Liver (tissue), 9 donors: Measurements from ENCODE around the gene PWWP2A. TPM values are rescaled to one million over a fixed set of nuclear protein-coding genes. Genes with fewer than 3 reads are reported as not detected.
A peak's percentile ranks its signal among the peaks of the same experiment; 100 is the strongest.

Source experiments
- DNase-seq: peaks from one replicate; pipeline ENCODE4 v3.0.0-alpha.2; 2017; ENCODE audit warnings: low spot score
- H3K27ac ChIP-seq, 2 donors: one replicate each; pipeline ENCODE4 v1.7.0; 2013; ENCODE audit warnings: inconsistent platforms in 2 of 2, low read length in 2 of 2, control low read depth in 1 of 2, low read depth in 1 of 2, mild to moderate bottlenecking in 1 of 2
- H3K27me3 ChIP-seq, 4 donors: one replicate each; pipeline versions ENCODE4 v1.6.1 to v1.7.0; 2013; ENCODE audit warnings: low read length in 3 of 4, inconsistent platforms in 1 of 4, mild to moderate bottlenecking in 1 of 4, moderate library complexity in 1 of 4; ENCODE audit not compliant: control insufficient read depth in 4 of 4, insufficient read depth in 4 of 4
- H3K36me3 ChIP-seq, 4 donors: one replicate each; pipeline versions ENCODE4 v1.6.1 to v1.7.0; 2013; ENCODE audit warnings: low read length in 3 of 4, mild to moderate bottlenecking in 3 of 4, low read depth in 1 of 4, moderate library complexity in 1 of 4; ENCODE audit not compliant: control insufficient read depth in 4 of 4, insufficient read depth in 3 of 4
- H3K4me1 ChIP-seq, 4 donors: one replicate each; pipeline versions ENCODE4 v1.6.1 to v1.7.0; 2013; ENCODE audit warnings: low read length in 3 of 4, mild to moderate bottlenecking in 3 of 4, moderate library complexity in 1 of 4; ENCODE audit not compliant: control insufficient read depth in 4 of 4, insufficient read depth in 4 of 4
- H3K4me3 ChIP-seq, 3 donors: one replicate each; pipeline versions ENCODE4 v1.6.1 to v1.7.0; 2013; ENCODE audit warnings: low read length in 3 of 3, control low read depth in 1 of 3, low read depth in 1 of 3, mild to moderate bottlenecking in 1 of 3
- H3K9ac ChIP-seq, 2 donors: one replicate each; pipeline ENCODE4 v1.7.0; 2013; ENCODE audit warnings: low read length in 2 of 2, mild to moderate bottlenecking in 2 of 2, moderate library complexity in 2 of 2, control low read depth in 1 of 2, low read depth in 1 of 2
- H3K9me3 ChIP-seq, 4 donors: one replicate each; pipeline versions ENCODE4 v1.6.1 to v1.7.0; 2013; ENCODE audit warnings: low read length in 3 of 4; ENCODE audit not compliant: control insufficient read depth in 4 of 4
- EGR1 ChIP-seq, 2 donors: IDR thresholded peaks; 2 replicates each; pipeline ENCODE4 v1.6.1; 2016 to 2018; ENCODE audit warnings: antibody characterized with exemption in 2 of 2, low read depth in 2 of 2
- FOXA1 ChIP-seq: IDR thresholded peaks from 2 replicates; pipeline ENCODE4 v1.6.1; 2016; ENCODE audit warnings: antibody characterized with exemption
- FOXA2 ChIP-seq: IDR thresholded peaks from 2 replicates; pipeline ENCODE4 v1.6.1; 2016; ENCODE audit warnings: antibody characterized with exemption
- GABPA ChIP-seq, 2 donors: IDR thresholded peaks in 1 of 2; conservative IDR thresholded peaks in 1 of 2; 2 replicates each; pipeline ENCODE4 v1.6.1; 2016; ENCODE audit warnings: antibody characterized with exemption in 2 of 2, mild to moderate bottlenecking in 1 of 2, moderate library complexity in 1 of 2
- HNF4G ChIP-seq: IDR thresholded peaks from 2 replicates; pipeline ENCODE4 v1.6.1; 2016; ENCODE audit warnings: antibody characterized with exemption
- JUND ChIP-seq, 2 donors: IDR thresholded peaks; 2 replicates each; pipeline ENCODE4 v1.6.1; 2016; ENCODE audit warnings: antibody characterized with exemption in 2 of 2
- NR2F2 ChIP-seq: IDR thresholded peaks from 2 replicates; pipeline ENCODE4 v1.6.1; 2016; ENCODE audit warnings: antibody characterized with exemption
- RAD21 ChIP-seq, 2 donors: IDR thresholded peaks; 2 replicates each; pipeline ENCODE4 v1.6.1; 2016; ENCODE audit warnings: antibody characterized with exemption in 2 of 2, mild to moderate bottlenecking in 2 of 2
- RXRA ChIP-seq, 2 donors: IDR thresholded peaks; 2 replicates each; pipeline ENCODE4 v1.6.1; 2017 to 2018; ENCODE audit warnings: antibody characterized with exemption in 2 of 2, mild to moderate bottlenecking in 1 of 2
- SP1 ChIP-seq: IDR thresholded peaks from 2 replicates; pipeline ENCODE4 v1.6.1; 2018; ENCODE audit warnings: antibody characterized with exemption, mild to moderate bottlenecking
- TAF1 ChIP-seq: conservative IDR thresholded peaks from 2 replicates; pipeline ENCODE4 v1.6.1; 2016; ENCODE audit warnings: antibody characterized with exemption, mild to moderate bottlenecking
- YY1 ChIP-seq: IDR thresholded peaks from 2 replicates; pipeline ENCODE4 v1.6.1; 2016; ENCODE audit warnings: antibody characterized with exemption, mild to moderate bottlenecking
- WGBS: extraction: QIAGEN DNeasy Blood & Tissue Kit; methylation state at CpG from one replicate; pipeline ENCODE4 v1.1.7; 2013; 5-methylcytosine and 5-hydroxymethylcytosine counted together
- polyA plus RNA-seq, 2 donors: library from polyadenylated mRNA; stranded (reverse) in 1 of 2; unstranded in 1 of 2; fragments of 200-250 nt in 1 of 2; fragments of >200 nt in 1 of 2; fragmentation: Nextera tagmentation in 1 of 2; extraction: Ambion mirVana in 1 of 2; gene quantifications; one replicate each; pipeline versions ENCODE4 v1.2.1 to v1.2.3, GENCODE V29; 2013 to 2015
- total RNA-seq, 2 donors: library from RNA; depleted of rRNA; stranded (reverse); fragments of >200 nt; gene quantifications; one replicate each; pipeline ENCODE4 v1.2.3, GENCODE V29; 2014
- TF ChIP-seq, protein P1 (sequence below): IDR thresholded peaks from 2 replicates; pipeline ENCODE4 v1.6.1; 2016; ENCODE audit warnings: antibody characterized with exemption
- TF ChIP-seq, protein P2 (sequence below): fragments of 150-350 bp; IDR thresholded peaks from 2 replicates; pipeline ENCODE4 v1.5.1; 2017; ENCODE audit warnings: improper control_type of control experiment, low read depth, low read length; ENCODE audit not compliant: missing input control
- TF ChIP-seq, protein P3 (sequence below): IDR thresholded peaks from 2 replicates; pipeline ENCODE4 v1.6.1; 2016; ENCODE audit warnings: antibody characterized with exemption, mild to moderate bottlenecking
- TF ChIP-seq, protein P4 (sequence below): IDR thresholded peaks from 2 replicates; pipeline ENCODE4 v1.6.1; 2016; ENCODE audit warnings: antibody characterized with exemption
- donor health status: healthy.
- donor health status: healthy.
- donor health status: healthy.
- donor health status: healthy.
- donor health status: healthy.

Gene PWWP2A
- total and polyA plus RNA-seq, 4 donors = 4.8 to 14.6 (median 8.2) TPM

DNA sequence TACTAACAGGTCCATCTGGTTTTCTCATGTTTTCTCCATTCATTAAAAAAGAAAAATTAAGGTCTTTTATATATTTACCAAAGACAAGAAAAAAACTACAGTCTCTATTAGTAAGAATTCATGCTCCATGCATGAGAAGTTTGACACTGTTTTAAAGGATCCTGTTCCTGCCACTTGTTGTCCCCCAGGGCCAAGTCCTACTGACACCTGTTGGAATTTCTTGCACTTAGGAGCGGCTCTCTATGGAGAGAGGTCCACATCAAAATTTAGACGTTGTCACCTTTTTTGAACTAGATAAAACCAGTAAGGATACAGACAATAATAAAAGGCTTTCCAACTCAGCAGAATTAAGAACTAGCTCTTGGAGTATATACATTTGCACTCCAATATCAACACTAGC is 42.3 kb downstream of the PWWP2A start:
- TF ChIP-seq, protein P1, sequence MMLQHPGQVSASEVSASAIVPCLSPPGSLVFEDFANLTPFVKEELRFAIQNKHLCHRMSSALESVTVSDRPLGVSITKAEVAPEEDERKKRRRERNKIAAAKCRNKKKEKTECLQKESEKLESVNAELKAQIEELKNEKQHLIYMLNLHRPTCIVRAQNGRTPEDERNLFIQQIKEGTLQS = no peak
- TF ChIP-seq TAF1 = no peak
- no peak for TF ChIP-seq JUND (IDR thresholded peaks at IDR 0.05)
- no peak for TF ChIP-seq YY1
- no peak for TF ChIP-seq HNF4G
- TF ChIP-seq FOXA2 = no peak
- TF ChIP-seq GABPA (IDR thresholded peaks at IDR 0.05 in 1 of 2, conservative IDR thresholded peaks at IDR 0.05 in 1 of 2) = no peak
- TF ChIP-seq, protein P2, sequence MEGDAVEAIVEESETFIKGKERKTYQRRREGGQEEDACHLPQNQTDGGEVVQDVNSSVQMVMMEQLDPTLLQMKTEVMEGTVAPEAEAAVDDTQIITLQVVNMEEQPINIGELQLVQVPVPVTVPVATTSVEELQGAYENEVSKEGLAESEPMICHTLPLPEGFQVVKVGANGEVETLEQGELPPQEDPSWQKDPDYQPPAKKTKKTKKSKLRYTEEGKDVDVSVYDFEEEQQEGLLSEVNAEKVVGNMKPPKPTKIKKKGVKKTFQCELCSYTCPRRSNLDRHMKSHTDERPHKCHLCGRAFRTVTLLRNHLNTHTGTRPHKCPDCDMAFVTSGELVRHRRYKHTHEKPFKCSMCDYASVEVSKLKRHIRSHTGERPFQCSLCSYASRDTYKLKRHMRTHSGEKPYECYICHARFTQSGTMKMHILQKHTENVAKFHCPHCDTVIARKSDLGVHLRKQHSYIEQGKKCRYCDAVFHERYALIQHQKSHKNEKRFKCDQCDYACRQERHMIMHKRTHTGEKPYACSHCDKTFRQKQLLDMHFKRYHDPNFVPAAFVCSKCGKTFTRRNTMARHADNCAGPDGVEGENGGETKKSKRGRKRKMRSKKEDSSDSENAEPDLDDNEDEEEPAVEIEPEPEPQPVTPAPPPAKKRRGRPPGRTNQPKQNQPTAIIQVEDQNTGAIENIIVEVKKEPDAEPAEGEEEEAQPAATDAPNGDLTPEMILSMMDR = no peak
- TF ChIP-seq RAD21 (IDR thresholded peaks at IDR 0.05) = no peak
- TF ChIP-seq, protein P3, sequence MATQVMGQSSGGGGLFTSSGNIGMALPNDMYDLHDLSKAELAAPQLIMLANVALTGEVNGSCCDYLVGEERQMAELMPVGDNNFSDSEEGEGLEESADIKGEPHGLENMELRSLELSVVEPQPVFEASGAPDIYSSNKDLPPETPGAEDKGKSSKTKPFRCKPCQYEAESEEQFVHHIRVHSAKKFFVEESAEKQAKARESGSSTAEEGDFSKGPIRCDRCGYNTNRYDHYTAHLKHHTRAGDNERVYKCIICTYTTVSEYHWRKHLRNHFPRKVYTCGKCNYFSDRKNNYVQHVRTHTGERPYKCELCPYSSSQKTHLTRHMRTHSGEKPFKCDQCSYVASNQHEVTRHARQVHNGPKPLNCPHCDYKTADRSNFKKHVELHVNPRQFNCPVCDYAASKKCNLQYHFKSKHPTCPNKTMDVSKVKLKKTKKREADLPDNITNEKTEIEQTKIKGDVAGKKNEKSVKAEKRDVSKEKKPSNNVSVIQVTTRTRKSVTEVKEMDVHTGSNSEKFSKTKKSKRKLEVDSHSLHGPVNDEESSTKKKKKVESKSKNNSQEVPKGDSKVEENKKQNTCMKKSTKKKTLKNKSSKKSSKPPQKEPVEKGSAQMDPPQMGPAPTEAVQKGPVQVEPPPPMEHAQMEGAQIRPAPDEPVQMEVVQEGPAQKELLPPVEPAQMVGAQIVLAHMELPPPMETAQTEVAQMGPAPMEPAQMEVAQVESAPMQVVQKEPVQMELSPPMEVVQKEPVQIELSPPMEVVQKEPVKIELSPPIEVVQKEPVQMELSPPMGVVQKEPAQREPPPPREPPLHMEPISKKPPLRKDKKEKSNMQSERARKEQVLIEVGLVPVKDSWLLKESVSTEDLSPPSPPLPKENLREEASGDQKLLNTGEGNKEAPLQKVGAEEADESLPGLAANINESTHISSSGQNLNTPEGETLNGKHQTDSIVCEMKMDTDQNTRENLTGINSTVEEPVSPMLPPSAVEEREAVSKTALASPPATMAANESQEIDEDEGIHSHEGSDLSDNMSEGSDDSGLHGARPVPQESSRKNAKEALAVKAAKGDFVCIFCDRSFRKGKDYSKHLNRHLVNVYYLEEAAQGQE = no peak
- no peak for TF ChIP-seq SP1
- no peak for TF ChIP-seq NR2F2
- no peak for TF ChIP-seq RXRA (IDR thresholded peaks at IDR 0.05)
- TF ChIP-seq, protein P4, sequence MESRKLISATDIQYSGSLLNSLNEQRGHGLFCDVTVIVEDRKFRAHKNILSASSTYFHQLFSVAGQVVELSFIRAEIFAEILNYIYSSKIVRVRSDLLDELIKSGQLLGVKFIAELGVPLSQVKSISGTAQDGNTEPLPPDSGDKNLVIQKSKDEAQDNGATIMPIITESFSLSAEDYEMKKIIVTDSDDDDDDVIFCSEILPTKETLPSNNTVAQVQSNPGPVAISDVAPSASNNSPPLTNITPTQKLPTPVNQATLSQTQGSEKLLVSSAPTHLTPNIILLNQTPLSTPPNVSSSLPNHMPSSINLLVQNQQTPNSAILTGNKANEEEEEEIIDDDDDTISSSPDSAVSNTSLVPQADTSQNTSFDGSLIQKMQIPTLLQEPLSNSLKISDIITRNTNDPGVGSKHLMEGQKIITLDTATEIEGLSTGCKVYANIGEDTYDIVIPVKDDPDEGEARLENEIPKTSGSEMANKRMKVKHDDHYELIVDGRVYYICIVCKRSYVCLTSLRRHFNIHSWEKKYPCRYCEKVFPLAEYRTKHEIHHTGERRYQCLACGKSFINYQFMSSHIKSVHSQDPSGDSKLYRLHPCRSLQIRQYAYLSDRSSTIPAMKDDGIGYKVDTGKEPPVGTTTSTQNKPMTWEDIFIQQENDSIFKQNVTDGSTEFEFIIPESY = no peak
- TF ChIP-seq EGR1 (IDR thresholded peaks at IDR 0.05; ENCODE audit: low read depth in 2 of 2) = no peak
- TF ChIP-seq FOXA1 = no peak
- Histone ChIP-seq H3K9me3 (no peaks in the 10 kb centered on the region), H3K36me3 (peaks cover 2 to 3% (median 3%) of the 10 kb centered on the region in 4 donors), H3K4me3 (no peak overlapping the region), H3K4me1 (no peaks in the 10 kb centered on the region), H3K27me3 (no peaks in the 10 kb centered on the region), H3K27ac (no peak overlapping the region), H3K9ac (no peak overlapping the region)
- WGBS = 94% methylated on average over 2 of the region's 2 CpGs
- DNase-seq = no peak

DNA sequence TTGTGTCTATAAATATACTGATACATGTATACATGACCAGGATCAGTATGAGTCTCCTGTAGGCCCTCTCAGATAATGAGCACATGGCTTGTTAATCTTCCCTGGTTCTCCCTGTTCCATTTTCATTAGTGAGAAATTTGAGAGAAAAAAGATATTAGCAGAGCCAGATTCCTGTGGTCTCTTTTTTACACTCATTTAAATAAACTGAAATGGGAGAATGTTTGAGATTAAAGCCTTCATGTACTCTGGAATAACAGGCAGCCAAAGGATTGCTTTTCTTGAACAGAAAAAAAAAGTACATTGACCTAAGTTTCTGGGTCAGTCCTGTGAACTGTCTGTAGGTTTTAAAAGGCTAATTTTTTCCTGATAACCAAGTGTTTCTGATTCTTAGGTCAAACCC is 44.2 kb downstream of the PWWP2A start:
- peaks cover 2 to 3% (median 3%) of the 10 kb centered on the region in 4 donors for H3K36me3 ChIP-seq
- H3K27me3 ChIP-seq = no peaks in the 10 kb centered on the region
- H3K9ac ChIP-seq = no peak overlapping the region
- no peak overlapping the region for H3K4me3 ChIP-seq
- TF ChIP-seq NR2F2 (peak; percentile 67), RXRA (IDR thresholded peaks at IDR 0.05) (no peak)
- no peak overlapping the region for H3K27ac ChIP-seq
- no peaks in the 10 kb centered on the region for H3K9me3 ChIP-seq
- H3K4me1 ChIP-seq = no peaks in the 10 kb centered on the region
- no peak for DNase-seq
